Measurements from ENCODE around the gene SCGB1D1.

- no peak for TF ChIP-seq POLR2A (IDR thresholded peaks at IDR 0.05)
- TF ChIP-seq, protein P1, sequence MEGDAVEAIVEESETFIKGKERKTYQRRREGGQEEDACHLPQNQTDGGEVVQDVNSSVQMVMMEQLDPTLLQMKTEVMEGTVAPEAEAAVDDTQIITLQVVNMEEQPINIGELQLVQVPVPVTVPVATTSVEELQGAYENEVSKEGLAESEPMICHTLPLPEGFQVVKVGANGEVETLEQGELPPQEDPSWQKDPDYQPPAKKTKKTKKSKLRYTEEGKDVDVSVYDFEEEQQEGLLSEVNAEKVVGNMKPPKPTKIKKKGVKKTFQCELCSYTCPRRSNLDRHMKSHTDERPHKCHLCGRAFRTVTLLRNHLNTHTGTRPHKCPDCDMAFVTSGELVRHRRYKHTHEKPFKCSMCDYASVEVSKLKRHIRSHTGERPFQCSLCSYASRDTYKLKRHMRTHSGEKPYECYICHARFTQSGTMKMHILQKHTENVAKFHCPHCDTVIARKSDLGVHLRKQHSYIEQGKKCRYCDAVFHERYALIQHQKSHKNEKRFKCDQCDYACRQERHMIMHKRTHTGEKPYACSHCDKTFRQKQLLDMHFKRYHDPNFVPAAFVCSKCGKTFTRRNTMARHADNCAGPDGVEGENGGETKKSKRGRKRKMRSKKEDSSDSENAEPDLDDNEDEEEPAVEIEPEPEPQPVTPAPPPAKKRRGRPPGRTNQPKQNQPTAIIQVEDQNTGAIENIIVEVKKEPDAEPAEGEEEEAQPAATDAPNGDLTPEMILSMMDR (IDR thresholded peaks at IDR 0.05): no peak
Measured at GRCh38 chr11:62195945-62196344, 5.9 kb downstream of the SCGB1D1 start.
